HepG2 (cell line): ENCODE results near the gene TNRC18.

Experiments used
- CTCF ChIP-seq: sonication (generic); formaldehyde crosslinking; IDR thresholded peaks from 2 replicates; pipeline ENCODE4 v1.5.0; 2020; ENCODE audit warnings: mild to moderate bottlenecking, missing genetic modification reagents, moderate library complexity
- HNRNPL ChIP-seq: fragments of 200-400 bp; formaldehyde crosslinking; IDR thresholded peaks from 2 replicates; pipeline ENCODE4 v1.6.1; 2017; ENCODE audit warnings: mild to moderate bottlenecking, low read depth, low read length
- MTA1 ChIP-seq: sonication (generic); formaldehyde crosslinking; IDR thresholded peaks from 2 replicates; pipeline ENCODE4 v1.4.0; 2020; ENCODE audit warnings: missing genetic modification reagents, mild to moderate bottlenecking, borderline replicate concordance
- MYC ChIP-seq: sonication (generic); formaldehyde crosslinking; IDR thresholded peaks from 2 replicates; pipeline ENCODE4 v1.9.0; 2021; ENCODE audit warnings: missing genetic modification reagents, borderline replicate concordance
- PCBP1 ChIP-seq: fragments of 200-400 bp; formaldehyde crosslinking; IDR thresholded peaks from 2 replicates; pipeline ENCODE4 v1.6.1; 2017; ENCODE audit warnings: mild to moderate bottlenecking, low read depth, low read length, borderline replicate concordance
- POLR2A ChIP-seq, 2 experiments: IDR thresholded peaks; 2 replicates each; pipeline ENCODE4 v1.6.1; 2011; ENCODE audit warnings: low read depth in 2 of 2, low read length in 2 of 2, mild to moderate bottlenecking in 1 of 2, moderate library complexity in 1 of 2; ENCODE audit not compliant: insufficient read depth in 1 of 2
- SAP130 ChIP-seq: IDR thresholded peaks from 2 replicates; pipeline ENCODE4 v1.6.1; 2016; ENCODE audit warnings: low read depth

- TF ChIP-seq PCBP1: no peak
- no peak for TF ChIP-seq MYC (CRISPR knock-in tag)
- no peak for TF ChIP-seq HNRNPL
- TF ChIP-seq CTCF (CRISPR knock-in tag): no peak
- TF ChIP-seq SAP130 (CRISPR knock-in tag): no peak
- TF ChIP-seq MTA1 (CRISPR knock-in tag): no peak
- no peak for TF ChIP-seq POLR2A (IDR thresholded peaks at IDR 0.05; ENCODE audit: insufficient read depth in 1 of 2, low read depth in 2 of 2, low read length in 2 of 2)
Measured at GRCh38 chr7:5436003-5436678, 12.5 kb upstream of the TNRC18 start.
